Measurements from ENCODE around the gene CLEC2L.

The CLEC2L gene

DNA sequence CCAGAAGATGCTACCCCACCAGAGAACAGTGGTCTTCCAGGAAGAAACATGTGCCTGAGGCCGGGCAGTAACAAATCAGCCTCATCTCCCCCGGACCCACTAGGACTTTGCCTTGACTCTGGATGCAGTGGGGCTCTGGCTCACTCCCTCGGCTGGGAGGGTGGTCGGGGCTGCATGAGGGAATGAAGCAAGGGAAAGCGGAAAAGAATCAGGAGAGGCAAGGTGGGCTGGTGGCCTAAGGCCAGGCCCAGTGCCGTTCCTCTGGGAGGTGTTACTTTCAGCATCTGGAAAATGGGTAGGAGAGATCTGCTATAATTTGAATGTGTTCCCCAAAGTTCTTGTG lies 51.8 kb downstream of the CLEC2L start:
- no peak for DNase-seq (ENCODE audit: low spot score)

DNA sequence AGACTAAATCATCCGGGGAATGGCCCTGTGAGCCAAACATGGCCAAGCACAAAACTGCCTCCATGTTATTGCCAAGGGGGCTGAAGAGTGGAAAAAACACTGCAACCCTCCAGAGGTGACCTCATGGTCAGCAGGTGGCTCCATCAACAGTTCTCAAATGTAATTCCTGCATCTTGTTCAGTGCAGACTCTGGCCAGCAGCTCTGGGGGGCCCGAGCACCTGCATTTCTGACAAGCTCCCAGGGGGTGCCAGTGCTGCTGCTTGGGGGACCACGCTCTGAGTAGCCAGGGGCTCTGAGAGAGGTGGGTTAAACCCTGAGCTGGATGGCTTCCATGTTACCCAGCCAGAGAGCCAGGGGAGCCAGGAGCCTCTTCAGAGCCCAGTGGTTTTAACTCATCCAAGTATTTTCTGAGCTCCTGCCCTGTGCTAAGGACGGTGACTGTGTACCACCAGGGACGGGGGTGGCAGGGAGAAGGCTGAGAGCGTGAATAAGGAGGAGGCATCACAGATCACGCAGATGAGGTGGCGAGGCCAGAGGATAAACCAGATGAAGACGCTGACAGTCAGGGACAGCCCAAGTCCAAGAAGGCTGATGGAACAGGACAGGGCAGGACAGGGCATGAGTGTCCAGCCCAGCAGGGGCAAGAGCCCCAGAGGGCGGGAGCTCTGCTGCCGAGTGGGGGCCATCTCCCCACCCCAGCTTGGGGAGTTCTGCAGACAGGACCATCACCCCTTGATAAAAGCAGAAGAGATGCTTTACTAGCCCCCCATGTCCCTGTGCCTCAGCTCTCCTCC lies 52.9 kb downstream of the CLEC2L start:
- DNase-seq (ENCODE audit: low spot score): no peak

DNA sequence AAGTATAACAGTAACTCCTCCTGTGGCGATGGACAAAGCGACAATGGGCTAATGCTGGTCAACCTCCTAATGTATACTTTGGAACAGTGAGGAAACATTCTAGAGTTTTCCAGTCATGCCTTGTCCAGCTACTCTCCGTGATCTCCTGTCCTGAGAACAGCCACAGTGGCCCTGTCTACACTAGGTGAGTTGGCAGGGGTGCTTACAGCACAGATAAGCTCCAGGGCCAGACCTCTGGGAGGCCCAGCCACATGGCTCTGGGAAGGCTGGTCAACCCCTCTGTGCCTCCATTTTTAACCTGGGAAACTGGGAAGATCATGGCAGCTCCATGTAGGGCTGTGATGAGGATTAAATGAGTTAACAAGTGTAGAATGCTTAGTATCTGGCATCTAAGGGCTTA lies 57.0 kb downstream of the CLEC2L start:
- DNase-seq (ENCODE audit: low spot score): no peak

DNA sequence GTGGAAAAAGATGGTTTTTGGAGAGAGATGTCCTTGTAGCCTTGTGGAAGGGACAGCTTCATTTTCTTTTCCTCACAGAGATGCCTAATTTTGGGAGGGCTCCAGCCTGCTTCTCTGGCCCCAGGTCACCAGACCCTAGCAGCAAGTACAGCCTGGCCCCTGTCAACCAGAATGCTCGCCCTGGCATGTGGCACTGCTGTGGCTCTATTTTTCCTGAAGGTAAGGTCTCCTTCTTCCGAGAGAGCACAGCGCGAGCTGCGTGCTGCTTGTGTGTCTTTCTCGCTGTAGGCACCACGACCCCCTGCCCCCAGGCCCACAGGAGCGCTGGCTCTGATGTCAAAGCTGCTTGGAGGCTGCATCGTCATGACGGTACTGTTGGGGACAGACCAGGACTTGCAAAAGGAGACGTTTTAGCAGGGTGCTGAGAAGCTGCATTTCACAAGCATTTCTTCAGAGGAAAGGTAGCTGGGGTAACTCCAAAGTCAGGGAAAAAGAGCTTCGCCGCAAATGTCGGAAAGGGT lies 58.7 kb downstream of the CLEC2L start:
- DNase-seq (ENCODE audit: low spot score): no peak

DNA sequence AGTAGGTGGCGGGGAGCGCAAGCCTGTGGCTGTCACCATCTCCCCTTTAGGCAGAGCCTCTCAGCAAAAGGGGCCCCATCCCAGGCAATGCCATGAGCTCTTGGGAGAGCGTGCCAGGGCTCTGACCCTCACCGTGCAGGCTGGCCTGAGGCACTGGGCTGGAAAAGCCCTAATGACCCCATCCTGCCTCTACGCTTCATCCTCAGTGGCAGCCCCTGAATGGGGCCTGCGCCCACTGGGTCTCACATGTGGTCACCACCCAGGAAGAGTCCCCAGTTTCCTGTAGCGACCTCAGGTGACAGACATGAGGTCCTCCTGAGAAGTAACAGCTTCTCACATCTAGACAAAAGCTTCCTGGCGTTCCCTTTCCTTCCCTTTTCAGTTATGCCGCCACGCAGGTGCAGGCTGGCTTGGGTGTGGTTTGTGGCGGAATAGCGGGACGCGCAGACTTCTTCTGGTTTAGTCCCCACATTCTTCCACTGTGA lies 59.2 kb downstream of the CLEC2L start:
- DNase-seq (ENCODE audit: low spot score): no peak

DNA sequence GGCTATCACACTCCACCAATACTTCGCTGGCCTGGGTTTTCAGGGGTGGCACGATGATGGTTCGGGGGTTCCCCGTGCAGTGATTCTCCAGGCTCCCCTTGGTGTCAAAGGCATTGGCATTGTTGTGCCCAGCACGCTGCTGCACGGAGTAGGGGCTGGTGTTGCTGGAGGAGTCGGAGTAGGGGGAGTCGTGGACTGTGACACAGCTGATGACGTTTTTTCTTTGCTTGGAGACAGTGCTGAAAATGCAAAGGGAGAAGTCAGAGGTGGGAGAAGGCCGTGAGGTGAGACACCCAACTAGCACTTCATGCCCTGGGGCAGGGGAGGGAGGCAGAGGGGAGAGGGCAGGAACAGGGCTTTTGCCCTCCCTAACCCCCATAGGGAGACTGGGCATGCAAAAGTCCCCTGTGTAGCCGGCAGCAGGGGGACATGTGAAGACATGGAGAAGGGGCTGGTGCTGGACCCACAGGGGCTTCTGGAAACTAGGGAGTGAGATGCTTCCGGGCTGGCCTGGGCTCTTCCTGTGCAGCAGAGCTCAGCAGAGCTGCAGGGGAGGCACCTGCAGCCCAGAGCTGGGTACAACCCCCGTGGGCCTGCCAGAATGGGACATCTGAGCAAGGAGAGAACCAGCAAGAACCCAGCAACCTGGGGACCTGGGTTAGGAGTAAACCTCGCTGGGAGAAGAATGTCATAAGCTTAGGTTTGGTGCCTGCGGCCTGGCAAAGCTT lies 60.5 kb downstream of the CLEC2L start:
- no peak for DNase-seq (ENCODE audit: low spot score)

DNA sequence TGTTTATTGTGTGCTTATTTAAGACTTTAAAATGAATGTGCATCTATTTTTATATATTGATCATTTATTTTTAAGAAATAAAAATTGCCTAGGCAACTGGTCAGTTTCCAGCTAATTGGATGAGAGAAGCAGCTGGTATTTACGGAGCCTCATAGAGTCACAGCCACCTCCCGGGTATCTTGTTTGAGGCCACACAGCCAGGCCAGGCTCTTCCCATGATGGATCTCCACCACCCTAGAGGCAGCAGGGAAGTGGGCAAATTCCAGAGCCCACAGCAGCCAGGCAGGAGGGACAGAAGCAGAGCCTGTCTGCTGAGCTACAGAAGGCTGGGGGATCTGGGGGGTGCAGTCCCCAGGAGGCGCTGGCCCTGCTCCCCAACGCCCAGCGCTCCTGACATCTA lies 61.6 kb downstream of the CLEC2L start:
- DNase-seq (ENCODE audit: low spot score): no peak

DNA sequence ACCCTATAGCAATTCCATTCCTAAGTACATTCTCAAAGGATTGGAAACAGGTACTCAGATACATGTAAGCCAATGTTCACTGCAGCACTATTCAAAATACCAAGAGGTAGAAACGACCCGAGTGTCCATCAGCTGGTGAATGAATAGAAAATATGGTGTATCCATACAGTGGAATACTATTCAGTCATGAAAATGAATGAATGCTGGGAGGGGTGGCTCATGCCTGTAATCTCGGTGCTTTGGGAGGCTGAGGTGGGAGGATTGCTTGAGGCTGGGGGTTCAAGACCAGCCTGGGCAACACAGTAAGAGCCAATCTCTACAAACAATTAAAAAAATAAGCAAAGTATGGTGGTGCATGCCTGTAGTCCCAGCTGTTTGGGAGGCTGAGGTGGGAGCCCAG lies 62.8 kb downstream of the CLEC2L start:
- no peak for DNase-seq (ENCODE audit: low spot score)

DNA sequence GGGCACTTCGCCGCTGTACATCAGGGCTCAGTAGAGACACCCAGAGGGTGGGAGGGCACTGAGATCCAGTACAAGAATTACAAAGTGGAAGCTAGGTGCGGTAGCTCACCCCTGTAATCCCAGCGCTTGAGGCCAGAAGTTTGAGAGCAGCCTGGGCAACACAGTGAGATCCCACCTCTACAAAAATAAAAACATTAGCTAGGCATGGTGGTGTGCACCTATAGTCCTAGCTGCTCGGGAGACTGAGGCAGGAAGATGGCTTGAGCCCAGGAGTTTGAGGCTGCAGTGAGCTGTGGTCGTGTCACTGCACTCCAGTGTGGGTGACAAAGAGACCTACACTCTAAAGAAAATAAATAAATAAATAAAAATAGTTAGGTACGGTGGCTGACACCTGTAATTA lies 64.0 kb downstream of the CLEC2L start:
- DNase-seq (ENCODE audit: low spot score): no peak

DNA sequence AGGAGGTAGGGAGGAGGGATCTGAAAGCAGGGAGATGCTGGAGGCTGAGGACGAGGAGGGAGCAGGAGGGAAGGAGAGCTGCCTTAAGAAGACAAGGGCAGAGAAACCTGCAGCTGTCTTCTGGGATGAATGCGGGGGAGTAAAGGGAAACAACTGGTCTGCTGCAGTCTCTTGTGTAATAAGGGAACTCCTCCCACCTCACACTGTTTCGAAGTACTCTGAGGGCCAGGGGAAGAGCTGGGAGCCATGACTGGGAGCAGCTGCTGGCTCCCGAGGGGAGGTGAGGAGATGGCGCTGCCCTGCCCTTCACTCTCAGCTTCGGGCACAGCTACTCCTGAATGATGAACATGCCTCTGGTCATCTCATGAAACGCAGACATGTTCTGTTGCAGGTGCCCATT lies 65.1 kb downstream of the CLEC2L start:
- DNase-seq (ENCODE audit: low spot score): no peak

DNA sequence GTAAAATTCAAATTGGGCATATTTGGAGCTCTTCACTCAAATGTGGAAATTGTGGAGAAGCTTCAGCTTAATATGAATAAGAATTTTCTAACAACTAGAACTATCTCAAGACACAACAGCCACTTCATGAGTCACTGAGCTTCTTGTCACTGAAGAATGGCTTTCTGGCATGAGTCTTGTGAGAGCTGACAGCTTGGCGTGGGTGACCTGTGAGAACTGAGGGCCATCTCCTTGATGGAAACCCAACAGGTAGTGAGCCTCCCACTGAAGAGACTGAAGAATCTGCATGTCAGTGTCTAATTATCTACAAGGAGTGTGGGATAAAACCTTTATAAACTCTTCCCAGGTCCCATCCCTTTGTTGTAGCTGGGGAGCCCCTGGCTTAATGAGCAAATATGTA lies 66.0 kb downstream of the CLEC2L start:
- DNase-seq (ENCODE audit: low spot score): no peak

DNA sequence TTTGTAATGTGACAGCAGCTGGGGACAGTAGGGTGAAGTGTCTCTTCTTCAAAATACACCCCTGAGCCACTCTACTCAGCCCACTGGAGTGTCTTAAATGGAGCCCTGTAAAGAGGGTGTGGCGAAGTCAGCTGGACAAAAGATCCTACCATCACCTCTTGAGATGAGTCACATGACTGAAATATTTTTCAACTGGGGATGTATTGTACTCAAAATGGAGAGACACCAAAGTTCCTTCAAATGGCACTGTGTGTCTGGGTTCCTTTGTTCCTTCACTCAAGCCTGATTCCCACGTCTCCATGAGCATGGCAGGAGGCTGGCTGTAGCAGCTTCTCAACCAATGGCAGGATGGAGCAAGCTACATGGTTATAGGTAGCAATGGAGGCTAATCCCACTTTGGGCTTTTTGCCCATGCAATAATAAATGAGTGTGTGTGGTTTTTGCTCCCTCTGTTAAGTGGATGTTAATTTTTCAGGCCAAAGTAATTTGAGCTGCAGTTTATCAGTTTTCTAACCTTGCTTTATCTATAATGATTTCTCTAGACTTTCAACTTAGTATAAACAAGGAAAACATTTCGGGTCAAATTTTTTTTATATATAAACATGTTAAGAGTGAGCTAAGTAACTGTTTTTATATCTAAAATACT lies 68.2 kb downstream of the CLEC2L start:
- no peak for DNase-seq (ENCODE audit: low spot score)

DNA sequence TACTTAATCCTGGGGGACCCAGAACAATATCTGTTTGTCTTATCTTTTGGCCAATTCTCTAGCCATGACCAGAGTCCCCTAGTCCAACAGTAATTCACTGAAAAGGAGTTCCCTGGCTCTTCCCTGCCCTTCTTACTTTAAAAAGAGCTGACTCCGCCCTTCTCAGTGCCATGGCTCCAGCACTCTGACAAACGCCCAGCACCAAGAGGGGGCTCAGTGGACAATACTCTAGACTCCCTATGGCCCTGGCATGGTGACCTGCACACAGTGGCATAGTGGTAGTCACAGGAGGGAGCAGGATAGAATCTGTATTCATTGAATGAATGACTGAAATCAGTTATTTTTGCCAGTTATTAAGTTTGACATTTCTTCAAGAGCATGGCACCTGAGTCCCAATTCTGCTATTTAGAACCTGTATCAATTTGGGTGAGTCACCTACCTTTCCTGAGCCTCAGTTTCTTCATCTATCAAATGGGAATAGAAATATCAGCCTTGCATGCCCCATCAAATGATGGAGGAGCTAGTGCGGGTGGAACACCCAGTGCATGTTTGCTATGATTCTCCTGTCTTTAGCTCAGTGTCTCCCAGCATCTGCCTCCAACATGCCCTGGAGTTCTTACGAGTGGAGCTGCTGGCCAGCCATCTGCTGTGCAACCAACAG lies 69.4 kb downstream of the CLEC2L start:
- no peak for DNase-seq (ENCODE audit: low spot score)

DNA sequence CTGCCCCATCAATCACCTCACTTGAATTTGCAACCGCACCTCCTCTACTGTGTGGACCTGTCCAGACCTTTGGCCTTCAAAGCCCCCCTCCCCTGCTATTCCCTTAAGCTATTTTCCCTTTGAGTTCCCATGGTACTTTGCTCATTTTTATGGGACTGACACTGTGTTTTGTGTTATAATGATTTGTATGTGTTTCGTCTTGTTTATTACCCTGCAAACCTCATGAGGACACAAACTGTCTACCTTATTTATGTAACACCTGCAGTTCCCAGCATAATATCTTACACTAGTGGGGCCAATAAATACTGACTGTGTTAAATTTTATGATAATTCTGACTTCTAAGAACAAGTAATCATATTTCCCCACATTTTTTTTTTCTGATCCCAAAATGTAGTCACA lies 70.6 kb downstream of the CLEC2L start:
- DNase-seq (ENCODE audit: low spot score): no peak

All from kidney capillary endothelial cell (primary cell).